Mucosa of descending colon (tissue), 3 donors: Measurements from ENCODE around the gene FKBP6. TPM values are rescaled to one million over a fixed set of nuclear protein-coding genes. Genes with fewer than 3 reads are reported as not detected.
"Not testable (repeated sequence)": the region's sequence is repeated elsewhere in the genome, so short reads cannot be mapped to it uniquely, and the experiment has no call there.

Experiments
- ATAC-seq: fragments of 200-7000 bp; cut with Tn5 transposase; one replicate; pipeline ENCODE4 v1.9.1; 2020; ENCODE audit warnings: mild to moderate bottlenecking, moderate library complexity
- DNase-seq, 3 donors: peaks; one replicate each; pipeline ENCODE4 v3.0.0-alpha.2; 2020
- H3K36me3 ChIP-seq: fragments of 200-600 bp; one replicate; pipeline ENCODE4 v1.8.0; 2021; ENCODE audit warnings: low read depth, mild to moderate bottlenecking
- H3K4me1 ChIP-seq: fragments of 200-600 bp; one replicate; pipeline ENCODE4 v1.8.0; 2021; ENCODE audit warnings: low read depth, mild to moderate bottlenecking
- H3K4me3 ChIP-seq: fragments of 200-600 bp; one replicate; pipeline ENCODE4 v1.8.0; 2021; ENCODE audit warnings: mild to moderate bottlenecking
- H3K9me3 ChIP-seq: fragments of 200-600 bp; one replicate; pipeline ENCODE4 v1.8.0; 2021; ENCODE audit warnings: mild to moderate bottlenecking
- intact Hi-C, 2 donors: fragments of 100-400 bp; cut with DNase I in 1 of 2; cut with micrococcal nuclease in 1 of 2; formaldehyde crosslinking; loops; one replicate each; pipeline versions ENCODE4 v1.11.0 to v1.11.1; 2022; cut with DNase I, micrococcal nuclease
- total RNA-seq, 3 donors: library from RNA; stranded (reverse); fragmentation: NEBNext Ultra II Directional in 2 of 3; extraction: Animal tissue kit (Norgen Biotek cat#: 25700) in 2 of 3; gene quantifications; one replicate each; pipeline versions ENCODE4 v1.2.1 to v1.2.4, GENCODE V29; 2021 to 2023
- TF ChIP-seq, protein P1 (sequence below): fragments of 200-600 bp; IDR thresholded peaks from one replicate; pipeline ENCODE4 v1.8.0; 2022; ENCODE audit warnings: antibody characterized with exemption, mild to moderate bottlenecking
- donor health status: DM: no; HTN: no; CAD: no; lungs with moderate emphysema.
- donor health status: DM: no; HTN: no; CAD: no.
- donor health status: DM: no; HTN: yes; CAD: no.

The FKBP6 gene
- total RNA-seq, 3 donors from 2014 or later, result not detected

DNA sequence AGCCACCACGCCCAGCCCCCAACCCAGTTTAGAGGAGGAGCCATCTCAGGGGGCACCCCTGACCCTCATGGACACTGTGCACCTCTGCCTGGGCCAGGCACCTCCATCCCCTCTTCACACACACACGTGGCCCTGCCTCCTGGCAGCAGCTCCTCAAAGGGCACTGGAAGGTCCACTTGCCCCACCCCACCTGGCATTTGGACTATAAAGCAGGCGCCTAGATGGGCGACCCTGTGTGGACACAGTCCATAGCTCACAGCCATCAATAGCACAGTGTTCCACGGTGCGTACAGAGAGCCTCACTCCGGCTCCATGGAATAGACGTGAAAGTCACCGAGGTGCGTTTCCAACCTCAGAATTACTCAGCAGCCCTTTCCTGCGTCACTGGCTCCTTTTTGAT, 41.0 kb downstream of the FKBP6 start:
- TF ChIP-seq, protein P1, sequence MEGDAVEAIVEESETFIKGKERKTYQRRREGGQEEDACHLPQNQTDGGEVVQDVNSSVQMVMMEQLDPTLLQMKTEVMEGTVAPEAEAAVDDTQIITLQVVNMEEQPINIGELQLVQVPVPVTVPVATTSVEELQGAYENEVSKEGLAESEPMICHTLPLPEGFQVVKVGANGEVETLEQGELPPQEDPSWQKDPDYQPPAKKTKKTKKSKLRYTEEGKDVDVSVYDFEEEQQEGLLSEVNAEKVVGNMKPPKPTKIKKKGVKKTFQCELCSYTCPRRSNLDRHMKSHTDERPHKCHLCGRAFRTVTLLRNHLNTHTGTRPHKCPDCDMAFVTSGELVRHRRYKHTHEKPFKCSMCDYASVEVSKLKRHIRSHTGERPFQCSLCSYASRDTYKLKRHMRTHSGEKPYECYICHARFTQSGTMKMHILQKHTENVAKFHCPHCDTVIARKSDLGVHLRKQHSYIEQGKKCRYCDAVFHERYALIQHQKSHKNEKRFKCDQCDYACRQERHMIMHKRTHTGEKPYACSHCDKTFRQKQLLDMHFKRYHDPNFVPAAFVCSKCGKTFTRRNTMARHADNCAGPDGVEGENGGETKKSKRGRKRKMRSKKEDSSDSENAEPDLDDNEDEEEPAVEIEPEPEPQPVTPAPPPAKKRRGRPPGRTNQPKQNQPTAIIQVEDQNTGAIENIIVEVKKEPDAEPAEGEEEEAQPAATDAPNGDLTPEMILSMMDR, result no peak
- no peak for ATAC-seq
- H3K9me3 ChIP-seq, result no peaks in the 10 kb centered on the region
- intact Hi-C loops, result no loop called here
- H3K36me3 ChIP-seq, result no peaks in the 10 kb centered on the region
- H3K4me3 ChIP-seq, result no peak overlapping the region
- DNase-seq, result no peak
- no peaks in the 10 kb centered on the region for H3K4me1 ChIP-seq

DNA sequence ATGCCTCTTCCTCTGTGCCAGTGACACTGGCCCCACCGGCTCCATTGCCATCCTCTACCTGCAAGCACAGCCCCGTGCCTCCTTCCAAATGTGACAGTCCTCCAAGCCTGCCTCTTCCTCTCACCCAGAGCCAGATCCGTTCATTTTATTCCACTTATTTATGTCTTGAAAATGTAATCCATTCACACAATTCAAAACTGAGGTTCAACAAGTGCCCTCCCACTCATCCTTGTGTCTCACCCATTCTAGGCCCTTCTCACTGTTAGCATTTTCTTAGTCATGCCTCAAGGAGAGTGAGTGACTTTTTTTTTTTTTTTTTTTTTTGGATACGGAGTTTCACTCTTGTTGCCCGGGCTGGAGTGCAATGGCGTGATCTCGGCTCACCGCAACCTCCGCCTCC, 41.7 kb downstream of the FKBP6 start:
- no peak for ATAC-seq
- intact Hi-C loops, result no loop called here
- TF ChIP-seq, protein P1, result no peak

DNA sequence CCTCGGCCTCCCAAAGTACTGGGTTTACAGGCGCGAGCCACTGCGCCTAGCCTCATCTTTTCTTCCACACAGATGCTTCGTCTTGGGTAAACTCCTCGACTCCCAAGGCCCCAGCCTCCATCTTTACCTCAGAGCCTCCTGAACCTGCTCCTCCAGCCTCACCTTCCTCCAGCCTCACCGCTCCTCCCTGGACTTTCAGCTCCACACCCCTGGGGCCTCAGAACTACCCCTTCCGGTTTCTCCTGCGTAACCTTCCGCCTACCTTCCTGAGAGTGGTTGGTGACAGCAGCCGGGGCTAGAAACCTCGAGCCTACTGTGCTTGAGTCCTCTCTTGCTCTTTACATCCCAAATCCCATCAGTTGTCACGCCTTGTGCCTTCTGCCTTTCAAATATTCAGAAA, 45.8 kb downstream of the FKBP6 start:
- no peaks in the 10 kb centered on the region for H3K4me1 ChIP-seq
- ATAC-seq, result no peak
- intact Hi-C loops, result no loop called here
- H3K36me3 ChIP-seq, result no peaks in the 10 kb centered on the region
- H3K9me3 ChIP-seq, result no peaks in the 10 kb centered on the region
- TF ChIP-seq, protein P1, result no peak
- DNase-seq, result no peak
- H3K4me3 ChIP-seq, result no peak overlapping the region

More for the DNA sequence above, 41.7 kb downstream of the FKBP6 start:
- no peak overlapping the region for H3K4me3 ChIP-seq
- H3K9me3 ChIP-seq, result no peaks in the 10 kb centered on the region
- no peak for DNase-seq
- H3K4me1 ChIP-seq, result no peaks in the 10 kb centered on the region
- H3K36me3 ChIP-seq, result no peaks in the 10 kb centered on the region

DNA sequence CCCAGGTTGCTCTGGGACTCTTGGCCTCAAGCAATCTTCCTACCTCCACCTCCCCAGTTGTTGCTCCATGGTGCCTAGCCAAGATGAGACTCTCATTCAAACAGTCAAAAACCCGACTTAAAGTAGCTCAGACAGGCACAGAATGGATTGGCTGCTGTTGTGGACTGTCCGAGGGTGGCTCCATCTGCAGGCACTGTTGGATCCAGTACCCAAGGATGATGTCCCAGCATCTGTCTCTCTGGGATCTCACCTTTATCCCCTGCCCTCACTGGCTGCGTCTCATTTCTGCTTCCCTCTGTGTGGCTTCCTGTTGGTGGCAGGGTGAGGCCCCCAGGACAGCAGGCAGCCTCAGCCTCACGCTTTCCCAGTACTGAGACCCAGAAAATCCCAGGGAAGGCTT, 48.3 kb downstream of the FKBP6 start:
- DNase-seq, ATAC-seq, H3K36me3 ChIP-seq, H3K4me3 ChIP-seq, H3K4me1 ChIP-seq, intact Hi-C loops, H3K9me3 ChIP-seq: not testable (repeated sequence)

DNA sequence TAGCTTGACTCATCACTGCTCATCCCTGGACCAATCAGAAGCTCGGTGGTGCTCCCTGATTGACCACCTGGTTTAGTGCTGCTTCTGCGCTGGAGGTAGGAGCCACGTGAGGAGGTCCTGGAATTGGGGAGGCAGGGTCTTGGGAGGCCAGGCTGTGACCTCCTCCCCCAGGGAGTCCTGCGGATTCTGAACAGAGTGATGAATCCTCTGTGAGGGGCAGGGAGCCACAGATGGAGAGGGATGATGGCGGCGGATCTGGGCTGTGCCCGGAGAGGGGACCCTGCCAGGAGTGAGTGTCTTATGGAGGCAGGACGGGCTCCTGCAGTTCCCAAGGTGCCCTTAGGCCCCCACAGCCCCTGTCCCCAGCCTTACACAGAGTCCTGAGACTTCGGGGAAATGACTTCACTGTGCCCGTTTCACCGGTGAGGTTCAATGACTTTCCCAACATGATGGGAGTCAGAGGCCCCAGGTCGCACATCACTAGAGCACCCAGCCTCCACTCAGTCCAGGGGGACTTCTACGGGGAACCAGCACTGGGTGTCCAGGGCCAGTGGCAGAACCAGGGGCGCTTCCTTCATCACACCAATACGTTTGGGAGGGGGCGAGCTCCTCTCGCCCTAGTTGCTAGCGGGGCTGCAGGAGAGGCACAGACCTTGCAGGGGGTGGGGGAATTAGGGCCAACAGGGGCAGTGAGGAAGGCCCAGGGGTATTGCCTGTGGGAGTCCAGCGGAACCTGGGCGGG, 48.9 kb downstream of the FKBP6 start:
- Histone ChIP-seq H3K9me3 (no peaks in the 10 kb centered on the region), H3K4me1 (no peaks in the 10 kb centered on the region), H3K4me3 (no peak overlapping the region), H3K36me3 (no peaks in the 10 kb centered on the region)
- no peak for ATAC-seq
- DNase-seq, result no peak
- TF ChIP-seq, protein P1, result no peak
- intact Hi-C loops, result no loop called here

DNA sequence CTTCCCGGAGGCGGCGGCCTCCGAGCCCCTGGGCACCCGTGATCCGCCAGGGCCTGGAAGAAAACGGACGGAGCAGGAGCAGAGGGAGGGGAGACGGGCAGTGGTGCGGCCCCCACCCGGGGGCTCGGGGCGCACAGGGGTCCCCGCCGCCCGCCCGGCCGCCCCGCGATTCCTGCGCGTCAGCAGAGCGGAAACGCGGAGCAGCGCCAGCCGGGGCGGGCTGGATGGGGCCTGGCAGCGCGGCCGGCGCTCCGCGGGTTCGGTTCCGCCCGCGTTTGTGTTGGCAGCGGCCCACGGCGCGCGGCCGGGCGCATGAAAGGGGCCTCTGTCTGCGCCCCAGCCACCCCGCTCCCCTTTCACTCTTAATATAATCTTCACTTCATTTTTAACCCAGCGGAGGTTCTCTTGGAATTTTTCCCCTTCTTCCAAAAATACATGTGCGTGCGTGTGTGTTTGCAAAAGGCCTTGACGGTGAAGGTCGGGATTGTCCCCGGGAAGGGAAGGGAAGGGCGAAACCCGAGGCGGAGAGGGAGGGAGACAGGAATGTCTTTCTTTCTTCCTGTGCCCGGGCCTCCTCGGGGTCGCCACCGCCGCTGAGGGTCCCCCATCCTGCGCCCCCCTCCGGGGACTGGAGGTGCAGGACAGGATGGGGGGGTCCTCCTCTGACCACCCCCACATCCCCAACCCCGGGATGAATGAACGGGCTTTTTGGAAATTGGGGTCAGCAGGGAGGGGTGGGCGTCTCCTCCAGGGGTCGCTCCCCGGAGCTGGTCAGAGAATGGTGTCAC, 49.6 kb downstream of the FKBP6 start:
- ATAC-seq, H3K4me1 ChIP-seq, H3K4me3 ChIP-seq, H3K36me3 ChIP-seq, H3K9me3 ChIP-seq, intact Hi-C loops, DNase-seq: not testable (repeated sequence)
